ENCODE results near the gene MSRB1. TPM values are rescaled to one million over a fixed set of nuclear protein-coding genes. Genes with fewer than 3 reads are reported as not detected.

Gene MSRB1, protein sequence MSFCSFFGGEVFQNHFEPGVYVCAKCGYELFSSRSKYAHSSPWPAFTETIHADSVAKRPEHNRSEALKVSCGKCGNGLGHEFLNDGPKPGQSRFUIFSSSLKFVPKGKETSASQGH
- total RNA-seq, result 10 to 100 TPM; 13.9 to 56.5 (median 29.3) TPM

DNA sequence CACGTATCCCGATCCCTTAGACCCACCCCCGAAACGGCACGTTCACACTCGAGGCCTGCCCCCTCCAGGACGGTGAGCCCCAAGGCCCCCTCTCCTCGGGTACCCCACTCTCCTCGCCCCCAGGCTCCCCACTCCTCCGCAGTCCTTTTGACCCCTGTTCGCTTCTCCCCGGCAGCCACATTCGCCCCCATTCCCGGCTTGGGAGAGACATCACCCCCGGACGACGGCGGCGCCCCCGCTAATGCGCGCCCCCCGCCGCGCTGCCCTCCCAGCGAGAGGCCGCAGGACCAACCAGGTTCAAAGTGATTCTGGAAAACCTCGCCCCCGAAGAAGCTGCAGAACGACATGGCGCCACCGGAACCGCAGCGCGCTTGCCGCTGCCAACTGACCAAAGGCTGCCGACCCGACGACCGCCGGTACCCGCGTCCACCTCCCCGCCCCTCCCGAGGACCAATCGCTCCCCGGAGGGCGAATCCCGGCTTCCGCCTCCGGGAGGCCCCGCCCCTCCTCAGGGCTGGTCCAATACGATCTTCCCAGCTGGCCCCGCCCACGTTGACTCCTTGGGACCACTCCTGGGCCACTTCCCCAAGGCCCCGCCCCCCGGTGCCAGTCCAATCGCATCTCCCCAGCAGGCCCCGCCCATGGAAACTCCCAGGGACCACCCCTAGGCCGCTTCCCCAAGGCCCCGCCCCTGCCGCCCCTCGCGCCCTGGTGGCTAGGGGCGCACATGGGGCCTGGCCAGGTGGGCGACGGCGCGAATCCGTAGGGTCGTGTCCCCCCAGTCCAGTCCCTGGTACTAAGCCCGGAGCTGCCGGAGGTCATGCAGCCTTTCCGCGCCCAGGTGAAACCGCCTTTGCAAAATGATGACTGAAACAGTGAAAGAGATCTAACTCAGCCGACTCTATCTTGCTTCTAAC is at the start of gene MSRB1:
TSS of gene MSRB1 (minus strand) at position 390 of the 917 bp plus-strand sequence. CDS start at position 347, 43 bp downstream.
- intact Hi-C loops (cut with DNase I; ENCODE audit: low total_unique reads) (no loop called here), in situ Hi-C loops (cut with MboI; ENCODE audit: low pct_ligation_motif_present in 1 of 4, low pct_unique_long_range_greater_than_20kb in 1 of 4, low sequenced_read_pairs in 3 of 4) (no loop called here)
- TF ChIP-seq EP300 (IDR thresholded peaks at IDR 0.05; ENCODE audit: low read depth) (no peak), POLR2AphosphoS5 (IDR thresholded peaks at IDR 0.05) (peak; percentile 98), POLR2A (IDR thresholded peaks at IDR 0.05) (peak; percentile 95)
- TF ChIP-seq, protein P1, sequence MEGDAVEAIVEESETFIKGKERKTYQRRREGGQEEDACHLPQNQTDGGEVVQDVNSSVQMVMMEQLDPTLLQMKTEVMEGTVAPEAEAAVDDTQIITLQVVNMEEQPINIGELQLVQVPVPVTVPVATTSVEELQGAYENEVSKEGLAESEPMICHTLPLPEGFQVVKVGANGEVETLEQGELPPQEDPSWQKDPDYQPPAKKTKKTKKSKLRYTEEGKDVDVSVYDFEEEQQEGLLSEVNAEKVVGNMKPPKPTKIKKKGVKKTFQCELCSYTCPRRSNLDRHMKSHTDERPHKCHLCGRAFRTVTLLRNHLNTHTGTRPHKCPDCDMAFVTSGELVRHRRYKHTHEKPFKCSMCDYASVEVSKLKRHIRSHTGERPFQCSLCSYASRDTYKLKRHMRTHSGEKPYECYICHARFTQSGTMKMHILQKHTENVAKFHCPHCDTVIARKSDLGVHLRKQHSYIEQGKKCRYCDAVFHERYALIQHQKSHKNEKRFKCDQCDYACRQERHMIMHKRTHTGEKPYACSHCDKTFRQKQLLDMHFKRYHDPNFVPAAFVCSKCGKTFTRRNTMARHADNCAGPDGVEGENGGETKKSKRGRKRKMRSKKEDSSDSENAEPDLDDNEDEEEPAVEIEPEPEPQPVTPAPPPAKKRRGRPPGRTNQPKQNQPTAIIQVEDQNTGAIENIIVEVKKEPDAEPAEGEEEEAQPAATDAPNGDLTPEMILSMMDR (IDR thresholded peaks at IDR 0.05), result no peak
- 1 to 20% methylated on average over 1 to 59 of the region's 77 CpGs for WGBS, 2 donors (ENCODE audit: low coverage in 1 of 2)
- Histone ChIP-seq H3K9me3 (no peaks in the 10 kb centered on the region), H3K27ac (peak within 1 kb of the TSS; percentile 86 to 90 (median 88)), H3K4me1 (peaks cover 15 to 43% (median 35%) of the 10 kb centered on the region in 4 donors), H3K27me3 (no peaks in the 10 kb centered on the region), H3K36me3 (peaks cover 0 to 12% (median 4%) of the 10 kb centered on the region in 4 donors), H3K4me3 (peak within 1 kb of the TSS; percentile 58 to 93 (median 88))
- DNase-seq, result peak; percentile 100

DNA sequence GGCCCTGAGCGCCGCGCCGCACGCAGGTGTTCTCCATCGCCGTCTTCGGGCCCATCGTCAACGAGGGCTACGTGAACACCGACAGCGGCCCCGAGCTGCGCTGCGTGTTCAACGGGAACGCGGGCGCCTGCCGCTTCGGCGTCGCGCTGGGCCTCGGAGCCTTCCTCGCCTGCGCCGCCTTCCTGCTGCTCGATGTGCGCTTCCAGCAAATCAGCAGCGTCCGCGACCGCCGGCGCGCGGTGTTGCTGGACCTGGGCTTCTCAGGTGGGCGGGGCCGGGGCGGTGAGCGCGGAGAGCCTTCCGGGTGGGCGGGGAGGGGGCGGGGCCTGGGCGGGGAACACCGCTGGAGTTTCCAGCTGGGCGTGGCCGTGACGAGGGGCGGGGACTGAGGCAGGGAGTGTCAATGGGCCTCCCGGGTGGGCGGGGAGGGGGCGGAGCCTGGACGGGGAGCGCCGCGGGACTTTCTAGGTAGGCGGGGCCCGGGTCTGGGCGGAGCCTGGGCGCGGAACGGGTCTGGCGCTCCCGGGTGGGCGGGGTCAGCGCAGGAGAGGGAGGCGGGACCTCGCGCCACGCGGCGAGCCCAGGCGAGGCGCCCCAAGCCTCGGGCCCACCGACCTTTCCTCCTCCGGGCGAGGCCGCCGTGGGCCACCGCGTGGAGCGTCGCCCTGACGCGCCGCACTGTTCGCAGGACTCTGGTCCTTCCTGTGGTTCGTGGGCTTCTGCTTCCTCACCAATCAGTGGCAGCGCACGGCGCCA is 49.1 kb upstream of the MSRB1 start:
- Histone ChIP-seq H3K9me3 (no peaks in the 10 kb centered on the region), H3K4me1 (peaks cover 7 to 31% (median 25%) of the 10 kb centered on the region in 4 donors), H3K4me3 (peak overlapping the region; percentile 8 to 52 (median 22)), H3K36me3 (no peaks in the 10 kb centered on the region), H3K27me3 (peaks cover 34% of the 10 kb centered on the region), H3K27ac (peak overlapping the region; percentile 63 to 83 (median 76))
- DNase-seq, result peak; percentile 97
- intact Hi-C loops (cut with DNase I; ENCODE audit: low total_unique reads), result no loop called here
- WGBS, 2 donors (ENCODE audit: low coverage in 1 of 2), result 30% methylated on average over 34 of the region's 96 CpGs; no CpG with 5 or more reads in 1 of the 2 donors
- in situ Hi-C loops (cut with MboI; ENCODE audit: low pct_ligation_motif_present in 1 of 4, low pct_unique_long_range_greater_than_20kb in 1 of 4, low sequenced_read_pairs in 3 of 4), result no loop called here
- TF ChIP-seq, protein P1 (IDR thresholded peaks at IDR 0.05), result no peak
- TF ChIP-seq POLR2AphosphoS5 (IDR thresholded peaks at IDR 0.05) (peak; percentile 68 to 87 (median 83)), POLR2A (IDR thresholded peaks at IDR 0.05) (peak; percentile 72), EP300 (IDR thresholded peaks at IDR 0.05; ENCODE audit: low read depth) (no peak)

DNA sequence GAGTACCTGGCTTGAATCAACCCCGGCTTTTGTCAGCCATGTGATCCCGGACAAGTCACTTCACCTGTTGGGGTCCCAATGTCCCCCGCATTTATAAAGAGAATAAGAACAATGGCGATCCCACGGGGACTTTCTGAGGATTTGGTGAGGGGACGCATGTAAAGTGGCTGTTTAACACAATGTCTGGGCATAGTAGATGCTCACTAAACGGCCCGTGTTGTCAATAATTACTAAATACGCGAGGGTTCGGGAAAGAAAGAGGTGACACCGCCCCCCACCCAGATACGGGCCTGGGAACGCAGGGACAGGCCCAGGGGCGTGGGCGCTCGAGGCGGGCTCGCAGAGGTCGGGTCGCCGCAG is 48.6 kb upstream of the MSRB1 start:
- Histone ChIP-seq H3K36me3 (no peaks in the 10 kb centered on the region), H3K27ac (peak overlapping the region; percentile 63 to 83 (median 76)), H3K9me3 (no peaks in the 10 kb centered on the region), H3K4me3 (peak overlapping the region; percentile 8 to 52 (median 22)), H3K4me1 (peaks cover 7 to 31% (median 25%) of the 10 kb centered on the region in 4 donors), H3K27me3 (peaks cover 34% of the 10 kb centered on the region)
- intact Hi-C loops (cut with DNase I; ENCODE audit: low total_unique reads) (no loop called here), in situ Hi-C loops (cut with MboI; ENCODE audit: low pct_ligation_motif_present in 1 of 4, low pct_unique_long_range_greater_than_20kb in 1 of 4, low sequenced_read_pairs in 3 of 4) (no loop called here)
- DNase-seq, result no peak
- 19% methylated on average over 20 of the region's 22 CpGs; no CpG with 5 or more reads in 1 of the 2 donors for WGBS, 2 donors (ENCODE audit: low coverage in 1 of 2)
- TF ChIP-seq, protein P1 (IDR thresholded peaks at IDR 0.05), result no peak
- TF ChIP-seq POLR2AphosphoS5 (IDR thresholded peaks at IDR 0.05) (no peak), POLR2A (IDR thresholded peaks at IDR 0.05) (no peak), EP300 (IDR thresholded peaks at IDR 0.05; ENCODE audit: low read depth) (no peak)
